Measurements from ENCODE around the gene KRT23.

GRCh38 chr17:40915199-40915661 lies 22.2 kb downstream of the KRT23 start:
- no peak for TF ChIP-seq POLR2A (IDR thresholded peaks at IDR 0.05; ENCODE audit: low read depth, low read length)
- TF ChIP-seq TAF1 (IDR thresholded peaks at IDR 0.05; ENCODE audit: low read depth, low read length): no peak
- TF ChIP-seq POLR2AphosphoS5 (IDR thresholded peaks at IDR 0.05; ENCODE audit: low read depth, low read length): no peak
